Measurements from ENCODE around the gene E2F7.
"Not testable (repeated sequence)": the region's sequence is repeated elsewhere in the genome, so short reads cannot be mapped to it uniquely, and the experiment has no call there.

Gene E2F7

GRCh38 chr12:77065361-77066204 lies at the start of gene E2F7:
TSS of gene E2F7 (minus strand) at chr12:77065569. CDS start at chr12:77064635, 934 bp downstream.
- H3K4me1 ChIP-seq (ENCODE audit: control insufficient read depth, insufficient read depth, low read length) = peaks cover 7% of the 10 kb centered on the region
- no peak within 1 kb of the TSS for H3K27ac ChIP-seq (ENCODE audit: low read length)
- no peaks in the 10 kb centered on the region for H3K36me3 ChIP-seq (ENCODE audit: control insufficient read depth in 2 of 2, insufficient read depth in 2 of 2, low read length in 2 of 2)
- peak within 1 kb of the TSS in 1 of 2 donors; percentile 44 for H3K9ac ChIP-seq (ENCODE audit: low read length in 2 of 2)
- H3K27me3 ChIP-seq (ENCODE audit: control insufficient read depth in 1 of 2, insufficient read depth in 2 of 2, low read length in 2 of 2) = peaks cover 7 to 32% of the 10 kb centered on the region in 2 donors
- peak within 1 kb of the TSS; percentile 71 to 74 for H3K4me3 ChIP-seq (ENCODE audit: low read length in 2 of 2)
- H3K9me3 ChIP-seq (ENCODE audit: control insufficient read depth in 2 of 2, low read length in 2 of 2) = no peaks in the 10 kb centered on the region

GRCh38 chr12:77113971-77114370 lies 48.6 kb upstream of the E2F7 start:
- Histone ChIP-seq H3K4me3 (ENCODE audit: low read length in 2 of 2) (no peak overlapping the region), H3K9me3 (ENCODE audit: control insufficient read depth in 2 of 2, low read length in 2 of 2) (peaks cover 0 to 3% of the 10 kb centered on the region in 2 donors), H3K9ac (ENCODE audit: low read length in 2 of 2) (no peak overlapping the region), H3K27me3 (ENCODE audit: control insufficient read depth in 1 of 2, insufficient read depth in 2 of 2, low read length in 2 of 2) (peaks cover 0 to 2% of the 10 kb centered on the region in 2 donors), H3K27ac (ENCODE audit: low read length) (no peak overlapping the region), H3K36me3 (ENCODE audit: control insufficient read depth in 2 of 2, insufficient read depth in 2 of 2, low read length in 2 of 2) (no peaks in the 10 kb centered on the region), H3K4me1 (ENCODE audit: control insufficient read depth, insufficient read depth, low read length) (no peaks in the 10 kb centered on the region)

GRCh38 chr12:77108707-77109106 lies 43.3 kb upstream of the E2F7 start:
- Histone ChIP-seq H3K9ac (ENCODE audit: low read length in 2 of 2) (no peak overlapping the region), H3K9me3 (ENCODE audit: control insufficient read depth in 2 of 2, low read length in 2 of 2) (peaks cover 0 to 3% of the 10 kb centered on the region in 2 donors), H3K36me3 (ENCODE audit: control insufficient read depth in 2 of 2, insufficient read depth in 2 of 2, low read length in 2 of 2) (no peaks in the 10 kb centered on the region), H3K27me3 (ENCODE audit: control insufficient read depth in 1 of 2, insufficient read depth in 2 of 2, low read length in 2 of 2) (no peaks in the 10 kb centered on the region), H3K27ac (ENCODE audit: low read length) (no peak overlapping the region), H3K4me3 (ENCODE audit: low read length in 2 of 2) (no peak overlapping the region), H3K4me1 (ENCODE audit: control insufficient read depth, insufficient read depth, low read length) (no peaks in the 10 kb centered on the region)

- no peak overlapping the region for H3K27ac ChIP-seq (ENCODE audit: low read length)
- H3K4me1 ChIP-seq (ENCODE audit: control insufficient read depth, insufficient read depth, low read length) = no peaks in the 10 kb centered on the region
- H3K27me3 ChIP-seq (ENCODE audit: control insufficient read depth in 1 of 2, insufficient read depth in 2 of 2, low read length in 2 of 2) = no peaks in the 10 kb centered on the region
- no peak overlapping the region for H3K4me3 ChIP-seq (ENCODE audit: low read length in 2 of 2)
- H3K9ac ChIP-seq (ENCODE audit: low read length in 2 of 2) = no peak overlapping the region
- no peaks in the 10 kb centered on the region for H3K36me3 ChIP-seq (ENCODE audit: control insufficient read depth in 2 of 2, insufficient read depth in 2 of 2, low read length in 2 of 2)
- H3K9me3 ChIP-seq (ENCODE audit: control insufficient read depth in 2 of 2, low read length in 2 of 2) = peaks cover 0 to 3% of the 10 kb centered on the region in 2 donors
Observed at GRCh38 chr12:77107121-77107520, 41.8 kb upstream of the E2F7 start.

- Histone ChIP-seq H3K4me3 (ENCODE audit: low read length in 2 of 2) (no peak overlapping the region), H3K9ac (ENCODE audit: low read length in 2 of 2) (no peak overlapping the region), H3K27me3 (ENCODE audit: control insufficient read depth in 1 of 2, insufficient read depth in 2 of 2, low read length in 2 of 2) (no peaks in the 10 kb centered on the region), H3K36me3 (ENCODE audit: control insufficient read depth in 2 of 2, insufficient read depth in 2 of 2, low read length in 2 of 2) (no peaks in the 10 kb centered on the region), H3K27ac (ENCODE audit: low read length) (no peak overlapping the region), H3K9me3 (ENCODE audit: control insufficient read depth in 2 of 2, low read length in 2 of 2) (no peaks in the 10 kb centered on the region), H3K4me1 (ENCODE audit: control insufficient read depth, insufficient read depth, low read length) (no peaks in the 10 kb centered on the region)
Observed at GRCh38 chr12:77104792-77105191, 39.4 kb upstream of the E2F7 start.

- no peaks in the 10 kb centered on the region for H3K36me3 ChIP-seq (ENCODE audit: control insufficient read depth in 2 of 2, insufficient read depth in 2 of 2, low read length in 2 of 2)
- H3K9me3 ChIP-seq (ENCODE audit: control insufficient read depth in 2 of 2, low read length in 2 of 2) = no peaks in the 10 kb centered on the region
- no peaks in the 10 kb centered on the region for H3K4me1 ChIP-seq (ENCODE audit: control insufficient read depth, insufficient read depth, low read length)
- H3K27me3 ChIP-seq (ENCODE audit: control insufficient read depth in 1 of 2, insufficient read depth in 2 of 2, low read length in 2 of 2) = no peaks in the 10 kb centered on the region
- no peak overlapping the region for H3K27ac ChIP-seq (ENCODE audit: low read length)
- no peak overlapping the region for H3K9ac ChIP-seq (ENCODE audit: low read length in 2 of 2)
- H3K4me3 ChIP-seq (ENCODE audit: low read length in 2 of 2) = no peak overlapping the region
Observed at GRCh38 chr12:77104286-77104685, 38.9 kb upstream of the E2F7 start.

- Histone ChIP-seq H3K4me1 (ENCODE audit: control insufficient read depth, insufficient read depth, low read length) (no peaks in the 10 kb centered on the region), H3K9ac (ENCODE audit: low read length in 2 of 2) (no peak overlapping the region)
Observed at GRCh38 chr12:77102691-77103090, 37.3 kb upstream of the E2F7 start.

GRCh38 chr12:77102123-77102522 lies 36.8 kb upstream of the E2F7 start:
- Histone ChIP-seq H3K27me3 (ENCODE audit: control insufficient read depth in 1 of 2, insufficient read depth in 2 of 2, low read length in 2 of 2) (no peaks in the 10 kb centered on the region), H3K4me3 (ENCODE audit: low read length in 2 of 2) (no peak overlapping the region), H3K4me1 (ENCODE audit: control insufficient read depth, insufficient read depth, low read length) (no peaks in the 10 kb centered on the region), H3K9ac (ENCODE audit: low read length in 2 of 2) (no peak overlapping the region), H3K9me3 (ENCODE audit: control insufficient read depth in 2 of 2, low read length in 2 of 2) (no peaks in the 10 kb centered on the region), H3K27ac (ENCODE audit: low read length) (no peak overlapping the region), H3K36me3 (ENCODE audit: control insufficient read depth in 2 of 2, insufficient read depth in 2 of 2, low read length in 2 of 2) (no peaks in the 10 kb centered on the region)

More at GRCh38 chr12:77102691-77103090, 37.3 kb upstream of the E2F7 start:
- Histone ChIP-seq H3K4me3 (ENCODE audit: low read length in 2 of 2) (no peak overlapping the region), H3K36me3 (ENCODE audit: control insufficient read depth in 2 of 2, insufficient read depth in 2 of 2, low read length in 2 of 2) (no peaks in the 10 kb centered on the region), H3K27ac (ENCODE audit: low read length) (no peak overlapping the region), H3K27me3 (ENCODE audit: control insufficient read depth in 1 of 2, insufficient read depth in 2 of 2, low read length in 2 of 2) (no peaks in the 10 kb centered on the region), H3K9me3 (ENCODE audit: control insufficient read depth in 2 of 2, low read length in 2 of 2) (no peaks in the 10 kb centered on the region)

GRCh38 chr12:77099799-77100198 lies 34.4 kb upstream of the E2F7 start:
- no peak overlapping the region for H3K27ac ChIP-seq (ENCODE audit: low read length)
- H3K4me1 ChIP-seq (ENCODE audit: control insufficient read depth, insufficient read depth, low read length) = no peaks in the 10 kb centered on the region
- no peak overlapping the region for H3K4me3 ChIP-seq (ENCODE audit: low read length in 2 of 2)
- H3K9me3 ChIP-seq (ENCODE audit: control insufficient read depth in 2 of 2, low read length in 2 of 2) = no peaks in the 10 kb centered on the region
- H3K9ac ChIP-seq (ENCODE audit: low read length in 2 of 2) = no peak overlapping the region
- H3K36me3 ChIP-seq (ENCODE audit: control insufficient read depth in 2 of 2, insufficient read depth in 2 of 2, low read length in 2 of 2) = no peaks in the 10 kb centered on the region
- peaks cover 0 to 2% of the 10 kb centered on the region in 2 donors for H3K27me3 ChIP-seq (ENCODE audit: control insufficient read depth in 1 of 2, insufficient read depth in 2 of 2, low read length in 2 of 2)

GRCh38 chr12:77097846-77098245 lies 32.5 kb upstream of the E2F7 start:
- no peak overlapping the region for H3K4me3 ChIP-seq (ENCODE audit: low read length in 2 of 2)
- no peak overlapping the region for H3K27ac ChIP-seq (ENCODE audit: low read length)
- H3K27me3 ChIP-seq (ENCODE audit: control insufficient read depth in 1 of 2, insufficient read depth in 2 of 2, low read length in 2 of 2) = peaks cover 0 to 2% of the 10 kb centered on the region in 2 donors
- no peaks in the 10 kb centered on the region for H3K4me1 ChIP-seq (ENCODE audit: control insufficient read depth, insufficient read depth, low read length)
- no peak overlapping the region for H3K9ac ChIP-seq (ENCODE audit: low read length in 2 of 2)
- H3K9me3 ChIP-seq (ENCODE audit: control insufficient read depth in 2 of 2, low read length in 2 of 2) = no peaks in the 10 kb centered on the region
- H3K36me3 ChIP-seq (ENCODE audit: control insufficient read depth in 2 of 2, insufficient read depth in 2 of 2, low read length in 2 of 2) = no peaks in the 10 kb centered on the region

GRCh38 chr12:77092227-77092626 lies 26.9 kb upstream of the E2F7 start:
- H3K27me3 ChIP-seq (ENCODE audit: control insufficient read depth in 1 of 2, insufficient read depth in 2 of 2, low read length in 2 of 2); H3K9ac ChIP-seq (ENCODE audit: low read length in 2 of 2); H3K9me3 ChIP-seq (ENCODE audit: control insufficient read depth in 2 of 2, low read length in 2 of 2); H3K27ac ChIP-seq (ENCODE audit: low read length); H3K36me3 ChIP-seq (ENCODE audit: control insufficient read depth in 2 of 2, insufficient read depth in 2 of 2, low read length in 2 of 2); H3K4me1 ChIP-seq (ENCODE audit: control insufficient read depth, insufficient read depth, low read length); H3K4me3 ChIP-seq (ENCODE audit: low read length in 2 of 2): not testable (repeated sequence)

Data from stomach smooth muscle (tissue), 2 donors.